HG03439 (cell line): Measurements from ENCODE around the gene RANBP1.

ENCODE experiments used
- ATAC-seq: cut with Tn5 transposase; IDR thresholded peaks from one replicate; pipeline ENCODE4 v1.9.1; 2021; ENCODE audit warnings: mild to moderate bottlenecking, moderate library complexity; ENCODE audit not compliant: unreplicated experiment

The RANBP1 gene

GRCh38 chr22:20088263-20088648, 27.6 kb upstream of the RANBP1 start:
- no peak for ATAC-seq

- no peak for ATAC-seq
Measured at GRCh38 chr22:20089226-20089976, 26.5 kb upstream of the RANBP1 start.

- no peak for ATAC-seq
Measured at GRCh38 chr22:20089977-20090729, 25.8 kb upstream of the RANBP1 start.

- ATAC-seq: no peak
Measured at GRCh38 chr22:20090730-20091240, 25.1 kb upstream of the RANBP1 start.

- ATAC-seq: no peak
Measured at GRCh38 chr22:20091690-20092476, 24.0 kb upstream of the RANBP1 start.

- no peak for ATAC-seq
Measured at GRCh38 chr22:20092477-20092854, 23.4 kb upstream of the RANBP1 start.

GRCh38 chr22:20093418-20094196, 22.3 kb upstream of the RANBP1 start:
- no peak for ATAC-seq

- no peak for ATAC-seq
Measured at GRCh38 chr22:20094197-20094807, 21.6 kb upstream of the RANBP1 start.

GRCh38 chr22:20095521-20095920, 20.4 kb upstream of the RANBP1 start:
- ATAC-seq: no peak

- no peak for ATAC-seq
Measured at GRCh38 chr22:20096574-20097420, 19.1 kb upstream of the RANBP1 start.

GRCh38 chr22:20099099-20099711, 16.7 kb upstream of the RANBP1 start:
- ATAC-seq: no peak

- no peak for ATAC-seq
Measured at GRCh38 chr22:20101638-20102037, 14.3 kb upstream of the RANBP1 start.

- no peak for ATAC-seq
Measured at GRCh38 chr22:20102203-20102780, 13.6 kb upstream of the RANBP1 start.

- no peak for ATAC-seq
Measured at GRCh38 chr22:20105456-20106204, 10.3 kb upstream of the RANBP1 start.

GRCh38 chr22:20106205-20106848, 9.6 kb upstream of the RANBP1 start:
- no peak for ATAC-seq

GRCh38 chr22:20106849-20107237, 9.1 kb upstream of the RANBP1 start:
- ATAC-seq: no peak

GRCh38 chr22:20107471-20107901, 8.4 kb upstream of the RANBP1 start:
- ATAC-seq: no peak
